Smooth muscle cell (in vitro differentiated cells): Measurements from ENCODE around the gene SRA1. TPM values are rescaled to one million over a fixed set of nuclear protein-coding genes. Genes with fewer than 3 reads are reported as not detected.

Experiments
- DNase-seq: peaks from one replicate; lab custom pipeline; 2025; ENCODE audit not compliant: unreplicated experiment; lab: John Stamatoyannopoulos, UW
- H2AFZ ChIP-seq: fragments of 200-600 bp; sonication (generic); 2 replicates; pipeline ENCODE4 v1.6.0; 2016; ENCODE audit warnings: antibody characterized with exemption, low read depth, mild to moderate bottlenecking
- H3F3A ChIP-seq: fragments of 200-600 bp; sonication (generic); 2 replicates; pipeline ENCODE4 v1.6.0; 2017; ENCODE audit warnings: antibody characterized with exemption, low read depth
- H3K27ac ChIP-seq: fragments of 200-600 bp; sonication (generic); 2 replicates; pipeline ENCODE4 v1.5.1; 2016; ENCODE audit warnings: low read depth, mild to moderate bottlenecking
- H3K27me3 ChIP-seq: fragments of 200-600 bp; sonication (generic); 2 replicates; pipeline ENCODE4 v1.6.1; 2016; ENCODE audit warnings: low read depth, mild to moderate bottlenecking
- H3K36me3 ChIP-seq: fragments of 200-600 bp; sonication (generic); 2 replicates; pipeline ENCODE4 v1.5.1; 2016; ENCODE audit warnings: low read depth
- H3K4me1 ChIP-seq: fragments of 200-600 bp; sonication (generic); 2 replicates; pipeline ENCODE4 v1.5.1; 2016; ENCODE audit warnings: low read depth
- H3K4me2 ChIP-seq: fragments of 200-600 bp; sonication (generic); 2 replicates; pipeline ENCODE4 v1.6.0; 2016; ENCODE audit warnings: mild to moderate bottlenecking
- H3K4me3 ChIP-seq: fragments of 200-600 bp; sonication (generic); 2 replicates; pipeline ENCODE4 v1.5.1; 2016; ENCODE audit warnings: mild to moderate bottlenecking
- H3K79me2 ChIP-seq: fragments of 200-600 bp; sonication (generic); 2 replicates; pipeline ENCODE4 v1.6.0; 2016; ENCODE audit warnings: low read depth, mild to moderate bottlenecking
- H3K9ac ChIP-seq: fragments of 200-600 bp; sonication (generic); 2 replicates; pipeline ENCODE4 v1.6.0; 2016; ENCODE audit warnings: low read depth
- H3K9me3 ChIP-seq: fragments of 200-600 bp; sonication (generic); replicated peaks from 2 replicates; pipeline ENCODE4 v1.5.1; 2016; ENCODE audit warnings: low read depth
- H4K20me1 ChIP-seq: fragments of 200-600 bp; sonication (generic); 2 replicates; pipeline ENCODE4 v1.6.0; 2016; ENCODE audit warnings: low read depth
- WGBS: methylation state at CpG from one replicate; pipeline ENCODE4 v1.1.7; 2016; ENCODE audit warnings: low lambda C conversion rate; 5-methylcytosine and 5-hydroxymethylcytosine counted together
- polyA plus RNA-seq: library from polyadenylated mRNA; unstranded; fragments of >200 nt; fragmentation: Nextera tagmentation; extraction: Ambion mirVana; gene quantifications from 2 replicates; pipeline ENCODE4 v1.2.1, GENCODE V29; 2016
- total RNA-seq: library from RNA; depleted of rRNA; stranded (reverse); fragments of >200 nt; gene quantifications from 2 replicates; pipeline ENCODE4 v1.2.3, GENCODE V29; 2014
- TF ChIP-seq, protein P1 (sequence below): fragments of 200-600 bp; sonication (generic); IDR thresholded peaks from 2 replicates; pipeline ENCODE4 v1.5.1; 2017; ENCODE audit warnings: borderline replicate concordance, mild to moderate bottlenecking, antibody characterized with exemption; ENCODE audit not compliant: insufficient read depth, poor library complexity, severe bottlenecking

Gene SRA1
- total and polyA plus RNA-seq, 2 experiments from 2014 or later: 61.4 to 146 TPM

GRCh38 chr5:140551872-140552271 lies 5.4 kb downstream of the SRA1 start:
- no peaks in the 10 kb centered on the region for H3K9me3 ChIP-seq
- H3K9ac ChIP-seq: no peak overlapping the region
- no peak overlapping the region for H3K4me2 ChIP-seq
- H3K27ac ChIP-seq: no peak overlapping the region
- no peak overlapping the region for H3K4me3 ChIP-seq
- peaks cover 15% of the 10 kb centered on the region for H3F3A ChIP-seq
- no peak for DNase-seq
- H4K20me1 ChIP-seq: peaks cover 82% of the 10 kb centered on the region
- H2AFZ ChIP-seq: no peak overlapping the region
- WGBS: 94% methylated on average over 4 of the region's 4 CpGs
- H3K4me1 ChIP-seq: peaks cover 32% of the 10 kb centered on the region
- TF ChIP-seq, protein P1, sequence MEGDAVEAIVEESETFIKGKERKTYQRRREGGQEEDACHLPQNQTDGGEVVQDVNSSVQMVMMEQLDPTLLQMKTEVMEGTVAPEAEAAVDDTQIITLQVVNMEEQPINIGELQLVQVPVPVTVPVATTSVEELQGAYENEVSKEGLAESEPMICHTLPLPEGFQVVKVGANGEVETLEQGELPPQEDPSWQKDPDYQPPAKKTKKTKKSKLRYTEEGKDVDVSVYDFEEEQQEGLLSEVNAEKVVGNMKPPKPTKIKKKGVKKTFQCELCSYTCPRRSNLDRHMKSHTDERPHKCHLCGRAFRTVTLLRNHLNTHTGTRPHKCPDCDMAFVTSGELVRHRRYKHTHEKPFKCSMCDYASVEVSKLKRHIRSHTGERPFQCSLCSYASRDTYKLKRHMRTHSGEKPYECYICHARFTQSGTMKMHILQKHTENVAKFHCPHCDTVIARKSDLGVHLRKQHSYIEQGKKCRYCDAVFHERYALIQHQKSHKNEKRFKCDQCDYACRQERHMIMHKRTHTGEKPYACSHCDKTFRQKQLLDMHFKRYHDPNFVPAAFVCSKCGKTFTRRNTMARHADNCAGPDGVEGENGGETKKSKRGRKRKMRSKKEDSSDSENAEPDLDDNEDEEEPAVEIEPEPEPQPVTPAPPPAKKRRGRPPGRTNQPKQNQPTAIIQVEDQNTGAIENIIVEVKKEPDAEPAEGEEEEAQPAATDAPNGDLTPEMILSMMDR: no peak
- H3K79me2 ChIP-seq: peaks cover 43% of the 10 kb centered on the region
- no peaks in the 10 kb centered on the region for H3K36me3 ChIP-seq
- no peaks in the 10 kb centered on the region for H3K27me3 ChIP-seq

- Histone ChIP-seq H3K36me3 (no peaks in the 10 kb centered on the region), H3K79me2 (peaks cover 29% of the 10 kb centered on the region), H2AFZ (no peak overlapping the region), H4K20me1 (peaks cover 74% of the 10 kb centered on the region), H3K9me3 (no peaks in the 10 kb centered on the region), H3K9ac (no peak overlapping the region), H3K4me2 (no peak overlapping the region), H3F3A (peaks cover 15% of the 10 kb centered on the region), H3K27me3 (no peaks in the 10 kb centered on the region), H3K4me1 (peaks cover 21% of the 10 kb centered on the region), H3K27ac (peak overlapping the region; percentile 54), H3K4me3 (no peak overlapping the region)
- TF ChIP-seq, protein P1: no peak
- DNase-seq: no peak
- 96% methylated on average over 11 of the region's 11 CpGs for WGBS
These were observed 6.9 kb downstream of the SRA1 start for GRCh38 chr5:140550147-140551079.

DNA sequence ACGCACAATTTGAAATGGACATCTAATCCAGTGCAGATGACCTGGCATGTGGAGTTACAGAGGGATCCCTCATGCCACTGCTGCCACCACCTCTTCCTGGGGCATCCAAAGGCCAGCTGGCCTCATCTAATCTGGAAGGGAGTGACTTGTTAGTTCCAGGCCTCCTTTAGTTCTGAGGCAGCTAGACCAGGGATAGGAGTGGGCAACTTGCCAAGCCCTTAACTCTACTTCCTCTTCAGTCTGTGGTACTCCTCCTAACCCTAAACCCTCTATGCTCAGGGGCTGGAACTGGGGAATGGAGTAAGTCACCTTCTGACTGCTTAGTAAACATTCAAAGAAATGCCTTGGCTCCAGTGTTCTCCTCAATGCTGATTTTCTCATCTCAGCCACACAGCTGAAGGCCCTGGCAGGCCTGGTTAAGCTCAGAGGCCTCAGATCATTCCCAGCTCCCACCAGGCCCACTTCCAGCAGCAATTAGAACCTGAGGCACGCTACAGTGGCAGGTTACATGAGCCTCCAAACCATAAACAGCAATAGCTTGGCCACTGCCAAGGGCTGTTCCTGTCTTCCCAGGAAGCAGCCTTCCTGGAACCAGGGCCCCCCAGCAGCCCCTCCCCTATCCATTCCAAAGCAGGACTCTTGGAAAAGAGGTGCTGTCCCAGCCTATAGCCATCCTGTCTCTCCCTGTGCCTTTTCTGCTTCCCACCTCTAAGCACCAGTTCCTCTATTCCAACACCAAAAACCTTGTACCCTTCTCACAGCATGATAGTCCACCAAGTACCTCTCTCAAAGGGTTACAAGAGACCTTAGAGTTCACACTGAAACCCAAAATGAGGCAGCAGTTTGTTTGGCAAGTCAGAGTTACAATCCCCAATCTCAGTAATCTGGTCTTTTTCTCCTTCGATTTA lies 7.8 kb downstream of the SRA1 start:
- WGBS: 91% methylated on average over 3 of the region's 3 CpGs
- peaks cover 65% of the 10 kb centered on the region for H4K20me1 ChIP-seq
- no peak overlapping the region for H3K4me2 ChIP-seq

More for the DNA sequence above, 7.8 kb downstream of the SRA1 start:
- no peak for DNase-seq
- Histone ChIP-seq H3K79me2 (peaks cover 20% of the 10 kb centered on the region), H3K36me3 (no peaks in the 10 kb centered on the region), H3K4me1 (peaks cover 19% of the 10 kb centered on the region), H3K27ac (peak overlapping the region; percentile 54), H3K4me3 (no peak overlapping the region), H3K9ac (no peak overlapping the region), H3F3A (peaks cover 15% of the 10 kb centered on the region), H3K27me3 (no peaks in the 10 kb centered on the region), H3K9me3 (no peaks in the 10 kb centered on the region), H2AFZ (no peak overlapping the region)
- TF ChIP-seq, protein P1: no peak
